Neuron (in vitro differentiated cells): ENCODE data around the gene MCAM.

Source experiments
- H2AFZ ChIP-seq: one replicate; pipeline ENCODE4 v1.6.1; 2013; ENCODE audit warnings: low read depth, mild to moderate bottlenecking, inconsistent platforms, low read length, moderate library complexity
- H3K27me3 ChIP-seq: one replicate; pipeline ENCODE4 v1.6.1; 2013; ENCODE audit warnings: low read length; ENCODE audit not compliant: insufficient read depth
- H3K36me3 ChIP-seq: one replicate; pipeline ENCODE4 v1.6.1; 2013; ENCODE audit warnings: low read length; ENCODE audit not compliant: insufficient read depth
- H3K4me1 ChIP-seq: one replicate; pipeline ENCODE4 v1.6.1; 2013; ENCODE audit warnings: low read length; ENCODE audit not compliant: insufficient read depth
- H3K4me3 ChIP-seq: 2 replicates; pipeline ENCODE4 v1.5.1; 2013; ENCODE audit warnings: mild to moderate bottlenecking, low read length, moderate library complexity
- H3K9me3 ChIP-seq: one replicate; pipeline ENCODE4 v1.6.1; 2013; ENCODE audit warnings: low read length

The MCAM gene

DNA sequence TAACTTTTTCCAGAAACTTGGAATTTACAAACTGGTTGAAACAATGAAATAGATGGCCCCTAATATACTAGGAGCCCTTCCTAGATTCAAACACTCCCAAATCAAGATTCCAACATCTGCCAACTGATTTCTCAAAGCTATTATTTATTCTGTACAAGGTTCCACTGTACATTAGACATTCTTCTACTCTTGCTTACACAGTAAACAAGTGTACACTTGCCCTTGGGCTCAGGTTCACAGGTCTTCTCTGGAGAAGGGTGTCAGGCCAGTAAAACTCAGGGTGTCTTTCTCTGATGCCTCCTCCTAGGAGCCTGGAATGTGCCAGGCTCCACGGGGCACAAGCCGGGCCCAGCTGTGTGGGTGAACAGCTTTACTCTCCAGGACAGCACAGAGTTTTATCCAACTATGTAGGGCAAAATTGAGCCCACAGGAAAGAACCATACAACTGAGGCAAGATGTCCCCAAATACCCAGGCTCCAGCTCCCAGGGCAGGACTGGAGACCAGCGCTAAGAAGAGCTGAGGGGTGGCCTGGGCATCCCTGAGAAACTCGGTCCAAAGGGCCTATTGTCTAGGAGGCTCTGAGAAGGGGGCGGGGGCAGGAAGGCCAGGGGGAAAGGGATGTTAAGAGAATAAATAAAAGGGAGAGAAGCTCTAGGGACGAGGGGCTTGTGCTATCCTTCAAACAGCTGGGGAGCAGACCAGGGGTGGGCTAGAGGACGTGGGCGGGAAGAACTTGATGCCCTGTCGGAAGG is 38.3 kb upstream of the MCAM start:
- Histone ChIP-seq H2AFZ (no peak overlapping the region), H3K9me3 (no peaks in the 10 kb centered on the region), H3K4me3 (no peak overlapping the region), H3K4me1 (peaks cover 24% of the 10 kb centered on the region), H3K27me3 (no peaks in the 10 kb centered on the region), H3K36me3 (peaks cover 2% of the 10 kb centered on the region)

DNA sequence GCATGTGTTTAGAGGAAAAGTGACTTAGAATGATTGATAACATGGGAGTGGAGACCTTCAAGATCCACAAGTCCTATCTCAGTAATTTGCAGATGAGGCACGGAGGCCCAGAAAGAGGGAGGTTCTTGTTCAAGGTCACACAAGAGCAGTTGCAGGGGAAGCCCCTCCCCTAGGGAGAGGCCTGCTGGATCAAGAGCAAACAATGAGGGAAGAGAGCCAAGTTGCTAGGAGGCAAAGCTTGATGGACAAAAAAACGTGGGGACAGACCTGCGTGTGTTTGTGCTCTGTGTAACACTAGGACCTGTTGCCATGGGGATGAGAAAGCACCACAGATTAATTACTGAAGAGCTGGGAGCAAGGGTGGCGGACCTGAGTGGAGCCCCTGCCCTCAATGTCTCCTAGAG is 35.9 kb upstream of the MCAM start:
- H3K4me3 ChIP-seq: no peak overlapping the region
- no peaks in the 10 kb centered on the region for H3K9me3 ChIP-seq
- H3K27me3 ChIP-seq: no peaks in the 10 kb centered on the region
- H2AFZ ChIP-seq: no peak overlapping the region
- no peaks in the 10 kb centered on the region for H3K36me3 ChIP-seq
- peaks cover 24% of the 10 kb centered on the region for H3K4me1 ChIP-seq

DNA sequence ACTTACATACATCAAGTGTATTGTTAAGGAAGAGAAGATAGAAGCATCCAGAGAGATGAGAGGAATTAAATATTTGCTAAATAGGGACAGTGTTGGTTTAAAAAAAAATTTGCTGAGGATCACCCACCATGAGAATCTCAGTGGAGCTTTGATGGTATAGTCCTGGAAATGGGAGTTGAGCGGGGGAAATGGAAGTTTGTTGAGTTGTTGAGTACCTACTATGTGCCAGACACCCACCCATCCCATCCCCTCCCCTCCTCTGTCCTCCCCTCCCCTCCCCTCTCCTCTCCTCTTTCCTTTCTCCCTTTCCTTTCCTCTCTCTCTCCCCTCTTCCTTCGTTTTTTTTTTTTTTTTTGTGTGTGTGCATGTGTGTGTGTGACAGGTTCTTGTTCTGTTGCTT is 34.3 kb upstream of the MCAM start:
- Histone ChIP-seq H2AFZ (no peak overlapping the region), H3K27me3 (no peaks in the 10 kb centered on the region), H3K36me3 (no peaks in the 10 kb centered on the region), H3K4me3 (no peak overlapping the region), H3K4me1 (peaks cover 24% of the 10 kb centered on the region), H3K9me3 (no peaks in the 10 kb centered on the region)

DNA sequence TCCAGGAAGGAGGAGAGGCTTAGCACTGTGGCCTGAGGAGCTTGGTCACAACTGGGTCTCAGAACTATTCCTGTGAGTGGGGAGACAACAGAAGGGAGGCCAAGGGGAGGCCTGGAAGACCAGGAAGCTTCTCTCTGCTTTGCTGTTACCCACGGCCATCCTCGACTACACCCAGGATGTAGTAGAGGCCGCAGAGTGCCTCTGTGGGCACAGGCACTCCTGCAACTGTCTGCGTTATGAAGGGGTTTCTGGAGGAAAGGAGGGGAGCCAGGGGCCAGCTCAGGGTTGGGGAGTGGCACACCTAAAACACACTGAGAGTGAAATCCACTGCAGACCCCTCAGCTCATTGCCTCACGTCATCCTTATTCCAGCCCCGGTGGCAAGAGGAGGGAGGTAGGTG is 33.4 kb upstream of the MCAM start:
- Histone ChIP-seq H3K27me3 (peaks cover 3% of the 10 kb centered on the region), H3K36me3 (no peaks in the 10 kb centered on the region), H3K4me1 (peaks cover 15% of the 10 kb centered on the region), H2AFZ (no peak overlapping the region), H3K9me3 (no peaks in the 10 kb centered on the region), H3K4me3 (no peak overlapping the region)

DNA sequence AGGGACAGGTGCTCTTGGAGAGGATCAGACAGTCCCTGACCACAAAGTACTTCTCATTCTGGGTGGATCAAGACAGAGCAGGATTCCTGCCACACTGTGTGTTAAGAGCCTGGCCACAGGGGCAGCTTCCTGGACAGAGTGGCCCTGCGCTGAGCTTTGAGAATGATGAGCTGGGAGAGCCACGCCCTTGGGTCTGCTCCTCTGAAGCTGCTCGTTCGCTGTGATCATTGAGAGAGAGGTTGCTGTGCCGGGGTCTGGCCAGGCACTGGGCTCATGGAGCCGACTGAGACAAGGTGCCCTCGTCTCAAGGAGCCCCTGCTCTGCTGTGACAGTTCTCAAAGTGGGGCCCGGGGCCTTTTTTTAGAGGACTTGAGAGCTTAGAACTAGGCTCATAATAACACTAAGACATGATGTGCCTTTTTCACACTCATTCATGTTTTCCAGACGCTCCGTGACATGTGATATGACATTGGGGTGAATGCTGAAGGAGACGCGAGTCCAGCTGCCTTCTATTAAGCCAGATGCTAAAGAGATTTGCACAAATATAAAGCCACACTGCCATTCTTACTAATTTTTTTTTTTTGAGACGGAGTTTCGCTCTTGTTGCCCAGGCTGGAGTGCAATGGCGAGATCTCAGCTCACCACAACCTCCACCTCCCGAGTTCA is 31.1 kb upstream of the MCAM start:
- Histone ChIP-seq H3K36me3 (no peaks in the 10 kb centered on the region), H2AFZ (no peak overlapping the region), H3K9me3 (no peaks in the 10 kb centered on the region), H3K4me1 (peaks cover 5% of the 10 kb centered on the region), H3K27me3 (peaks cover 15% of the 10 kb centered on the region), H3K4me3 (no peak overlapping the region)

DNA sequence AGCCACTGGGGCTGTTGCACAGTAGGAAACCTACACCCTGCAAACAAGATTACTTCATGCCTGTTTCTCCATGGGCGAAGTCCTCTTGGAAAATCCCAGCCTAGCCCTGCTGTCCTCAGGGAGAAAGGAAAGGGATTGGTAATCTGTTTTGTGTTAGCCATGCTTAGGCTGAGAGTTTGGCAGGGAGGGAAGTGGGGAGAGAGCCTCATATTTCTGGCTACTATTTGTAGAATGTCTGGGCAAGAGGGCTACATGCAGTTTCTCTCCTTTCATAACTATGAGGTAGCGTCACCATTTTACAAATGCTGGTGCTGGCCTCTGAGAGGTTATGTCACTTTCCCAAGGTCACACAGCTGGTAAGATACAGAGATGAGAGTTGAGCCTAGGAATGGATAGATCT is 30.3 kb upstream of the MCAM start:
- Histone ChIP-seq H3K9me3 (no peaks in the 10 kb centered on the region), H3K4me1 (no peaks in the 10 kb centered on the region), H3K4me3 (no peak overlapping the region), H2AFZ (no peak overlapping the region), H3K27me3 (peaks cover 21% of the 10 kb centered on the region), H3K36me3 (no peaks in the 10 kb centered on the region)

DNA sequence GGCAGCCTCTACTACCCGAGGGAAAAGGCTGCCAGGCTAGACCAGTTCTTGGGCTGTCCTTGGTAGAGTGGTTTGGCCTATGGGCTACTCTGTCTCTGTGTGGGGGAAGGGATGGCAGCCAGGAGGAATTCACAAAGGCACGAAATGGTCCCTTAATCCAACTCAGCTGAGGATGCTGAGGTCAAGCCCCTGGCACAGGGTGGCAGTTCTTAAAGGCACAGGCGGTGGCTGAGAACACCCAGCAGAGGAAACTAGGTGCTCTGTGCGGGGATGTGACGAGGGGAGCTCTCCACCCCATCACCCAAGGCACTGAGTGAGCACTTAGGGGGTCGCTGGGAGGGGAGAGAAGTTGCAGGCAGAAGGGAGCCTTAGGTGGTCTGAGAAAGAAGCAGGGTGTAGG is 29.7 kb upstream of the MCAM start, which contains the start of gene MFRP:
TSS of gene MFRP (minus strand) at position 101 of the 400 bp plus-strand sequence. CDS start 192 bp downstream, outside the sequence.
- Histone ChIP-seq H3K27me3 (peaks cover 27% of the 10 kb centered on the region), H3K36me3 (no peaks in the 10 kb centered on the region)

DNA sequence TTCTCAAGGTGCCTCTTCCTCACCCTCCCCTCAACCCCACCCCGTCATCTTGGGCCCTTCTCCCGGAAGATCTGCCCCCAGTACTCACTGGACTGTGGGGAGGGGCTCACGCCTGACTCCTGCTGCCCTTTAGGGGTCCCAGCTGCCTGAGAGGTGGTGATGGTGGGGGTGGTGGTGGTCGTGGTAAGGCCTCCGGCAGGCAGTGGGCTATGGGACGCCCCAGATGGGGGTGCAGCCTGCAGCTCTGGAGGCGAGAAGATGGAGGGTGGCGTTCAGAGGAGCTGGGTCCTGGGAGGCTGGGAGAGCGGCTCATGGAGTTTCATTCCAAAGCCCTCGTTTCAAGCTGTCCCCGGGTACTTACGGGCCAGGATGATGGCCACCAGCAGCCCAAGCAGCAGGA is 28.8 kb upstream of the MCAM start:
- Histone ChIP-seq H3K36me3 (no peaks in the 10 kb centered on the region), H3K9me3 (no peaks in the 10 kb centered on the region), H3K4me1 (peaks cover 9% of the 10 kb centered on the region), H3K4me3 (no peak overlapping the region), H3K27me3 (peaks cover 36% of the 10 kb centered on the region), H2AFZ (no peak overlapping the region)

More for the DNA sequence above, 29.7 kb upstream of the MCAM start, which contains the start of gene MFRP:
- Histone ChIP-seq H3K4me3 (no peak within 1 kb of the TSS), H3K4me1 (no peaks in the 10 kb centered on the region), H3K9me3 (no peaks in the 10 kb centered on the region), H2AFZ (no peak within 1 kb of the TSS)

DNA sequence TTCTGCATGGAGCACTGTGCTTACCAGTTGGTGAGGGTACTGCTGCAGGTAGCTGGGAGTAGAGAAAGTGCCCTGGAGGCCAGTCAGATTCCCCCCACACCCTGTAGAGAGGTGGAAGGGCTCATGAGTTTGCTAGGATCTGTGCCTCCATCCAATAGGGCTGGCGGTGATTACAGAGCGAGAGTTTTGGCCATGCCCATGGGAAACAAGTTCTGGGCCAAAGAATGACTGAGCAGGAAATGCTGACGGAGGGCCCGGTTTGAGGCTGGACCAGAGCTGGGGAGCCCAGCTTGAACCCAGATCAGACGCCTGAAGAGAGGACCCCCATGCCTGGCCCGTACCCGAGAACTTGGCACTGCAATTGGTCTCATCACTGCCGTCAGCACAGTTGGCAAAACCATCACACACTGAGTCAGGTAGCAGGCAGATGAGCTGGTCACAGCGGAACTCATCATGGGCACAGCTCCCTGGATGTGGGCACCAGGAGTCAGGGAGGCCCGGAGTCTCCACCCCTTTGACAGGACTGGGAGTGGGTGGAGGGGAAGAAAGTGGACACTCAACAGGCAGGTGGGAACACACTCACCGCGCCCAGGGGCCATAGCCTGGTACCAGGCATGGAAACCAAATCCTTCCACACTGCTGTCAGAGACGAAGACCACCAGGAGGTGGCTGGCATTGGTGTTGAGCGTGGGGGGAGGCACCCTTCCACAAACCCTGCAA is 27.5 kb upstream of the MCAM start:
- H2AFZ ChIP-seq: no peak overlapping the region
- H3K27me3 ChIP-seq: peaks cover 41% of the 10 kb centered on the region

DNA sequence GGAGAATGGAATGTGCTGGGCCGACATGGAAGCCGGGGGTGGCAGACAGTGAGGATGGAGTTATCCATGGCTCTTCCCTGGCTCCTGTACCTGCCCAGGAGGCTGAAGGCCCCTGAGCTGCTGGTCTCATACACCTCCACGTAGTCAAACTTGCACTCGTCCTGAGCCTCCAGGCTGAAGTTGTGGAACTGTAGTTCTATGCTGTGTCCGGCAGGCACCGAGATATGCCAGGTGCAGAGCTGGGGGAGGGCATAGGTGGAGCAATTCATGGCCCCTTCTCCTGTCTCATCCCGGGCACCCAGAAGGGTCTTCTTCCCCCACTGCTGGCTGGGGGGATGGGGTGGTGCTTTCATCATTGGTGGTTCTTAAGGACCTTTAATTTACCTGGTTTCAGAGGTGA is 26.8 kb upstream of the MCAM start:
- Histone ChIP-seq H3K4me3 (no peak overlapping the region), H3K9me3 (no peaks in the 10 kb centered on the region), H3K27me3 (peaks cover 41% of the 10 kb centered on the region), H3K36me3 (no peaks in the 10 kb centered on the region), H3K4me1 (peaks cover 12% of the 10 kb centered on the region), H2AFZ (no peak overlapping the region)

More for the DNA sequence above, 27.5 kb upstream of the MCAM start:
- H3K36me3 ChIP-seq: no peaks in the 10 kb centered on the region
- H3K4me1 ChIP-seq: peaks cover 12% of the 10 kb centered on the region
- no peaks in the 10 kb centered on the region for H3K9me3 ChIP-seq
- H3K4me3 ChIP-seq: no peak overlapping the region

DNA sequence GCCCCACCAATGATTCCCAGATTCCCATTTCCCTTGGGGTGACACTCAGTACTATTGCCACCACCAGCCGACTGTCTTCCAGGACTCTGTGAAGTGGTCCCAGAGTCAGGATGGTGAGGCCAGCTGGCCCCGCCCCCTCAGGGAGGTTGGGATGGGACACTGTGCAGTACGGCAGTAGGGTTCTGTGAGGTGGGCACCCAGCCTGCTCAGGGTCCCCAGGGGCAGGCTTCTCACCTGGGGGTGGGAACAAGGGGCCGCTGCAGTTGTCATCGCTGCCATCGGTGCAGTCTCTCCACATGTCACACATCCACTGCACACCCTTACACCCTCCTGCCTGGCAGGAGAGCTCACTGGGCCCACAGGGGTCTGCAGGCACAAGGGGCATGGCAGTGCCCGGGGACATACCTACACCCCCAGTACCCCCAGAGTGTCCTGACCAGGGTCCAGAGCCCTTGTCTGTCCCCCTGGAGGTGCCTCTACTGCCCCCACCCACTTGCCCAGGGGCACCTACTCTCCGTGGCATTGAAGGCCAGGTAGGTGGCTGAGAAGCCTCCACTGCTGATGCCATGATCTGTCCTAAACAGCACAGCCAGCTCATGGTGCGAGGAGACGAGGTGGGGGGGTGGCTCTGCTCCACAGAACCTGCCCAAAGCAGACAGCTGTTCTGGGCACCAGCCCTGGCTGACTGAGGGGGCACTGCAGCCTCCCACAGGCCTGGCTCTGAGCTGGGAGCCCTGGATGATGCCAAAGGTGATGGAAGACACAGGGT is 25.6 kb upstream of the MCAM start:
- H3K9me3 ChIP-seq: no peaks in the 10 kb centered on the region
- H3K36me3 ChIP-seq: no peaks in the 10 kb centered on the region
- no peak overlapping the region for H2AFZ ChIP-seq
- H3K4me3 ChIP-seq: no peak overlapping the region
- H3K4me1 ChIP-seq: peaks cover 19% of the 10 kb centered on the region
- peaks cover 41% of the 10 kb centered on the region for H3K27me3 ChIP-seq

DNA sequence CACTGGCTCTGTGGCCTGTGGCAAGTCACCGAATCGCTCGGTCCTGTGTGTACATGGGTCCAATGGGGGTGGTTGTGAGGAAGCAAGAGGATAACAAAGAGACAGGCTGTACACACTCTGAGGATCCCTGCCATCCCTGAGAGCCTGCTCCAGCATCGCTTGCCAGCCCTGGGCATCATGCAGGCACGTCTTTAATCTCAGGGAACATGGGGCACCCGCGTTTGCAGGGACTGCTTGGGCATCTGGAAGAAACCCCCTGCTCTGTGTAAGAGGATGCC is 25.0 kb upstream of the MCAM start:
- peaks cover 2% of the 10 kb centered on the region for H3K36me3 ChIP-seq
- no peaks in the 10 kb centered on the region for H3K9me3 ChIP-seq
- H3K4me1 ChIP-seq: peaks cover 24% of the 10 kb centered on the region
- H3K27me3 ChIP-seq: peaks cover 41% of the 10 kb centered on the region
- H2AFZ ChIP-seq: no peak overlapping the region
- no peak overlapping the region for H3K4me3 ChIP-seq
